SU-DHL-6 (cell line): ENCODE data around the gene MGAT5.

Experiments used
- H2AFZ ChIP-seq: fragments of 200-600 bp; sonication (generic); 2 replicates; pipeline ENCODE4 v1.6.1; 2014; ENCODE audit warnings: low read depth, mild to moderate bottlenecking, moderate library complexity, mixed read lengths, antibody characterized with exemption, low read length; ENCODE audit not compliant: severe bottlenecking
- H3F3A ChIP-seq: fragments of 200-600 bp; shearing (Covaris generic); 2 replicates; pipeline ENCODE4 v1.6.0; 2016; ENCODE audit warnings: antibody characterized with exemption, mild to moderate bottlenecking; ENCODE audit not compliant: insufficient read depth
- H3K27ac ChIP-seq: fragments of 200-600 bp; sonication (generic); 2 replicates; pipeline ENCODE4 v1.5.1; 2016; ENCODE audit warnings: low read depth, mild to moderate bottlenecking, low read length, moderate library complexity, mixed read lengths
- H3K27me3 ChIP-seq: fragments of 200-600 bp; sonication (generic), shearing (Covaris generic); 2 replicates; pipeline ENCODE4 v1.6.0; 2014; ENCODE audit warnings: mild to moderate bottlenecking, low read length
- H3K36me3 ChIP-seq: fragments of 200-600 bp; sonication (generic); 2 replicates; pipeline ENCODE4 v1.6.1; 2014; ENCODE audit warnings: mild to moderate bottlenecking, low read length, mixed read lengths
- H3K4me2 ChIP-seq: fragments of 300-600, 200-600 bp; shearing (Covaris generic), sonication (generic); 2 replicates; pipeline ENCODE4 v1.6.0; 2014; ENCODE audit warnings: low read length, low read depth, mild to moderate bottlenecking; ENCODE audit not compliant: poor library complexity, severe bottlenecking
- H3K4me3 ChIP-seq: fragments of 200-600 bp; sonication (generic); 2 replicates; pipeline ENCODE4 v1.5.1; 2014; ENCODE audit warnings: antibody characterized with exemption, low read length, mild to moderate bottlenecking, mixed read lengths; ENCODE audit not compliant: insufficient read depth, poor library complexity, severe bottlenecking
- H3K79me2 ChIP-seq: fragments of 200-600 bp; sonication (generic); 2 replicates; pipeline ENCODE4 v1.6.1; 2014; ENCODE audit warnings: mild to moderate bottlenecking, low read length, moderate library complexity; ENCODE audit not compliant: insufficient read depth
- H3K9ac ChIP-seq: fragments of 200-600 bp; sonication (generic); 2 replicates; pipeline ENCODE4 v1.7.0; 2014; ENCODE audit warnings: mild to moderate bottlenecking, low read length
- H3K9me2 ChIP-seq: fragments of 200-600 bp; sonication (generic); replicated peaks from 2 replicates; pipeline ENCODE4 v1.6.1; 2014; ENCODE audit warnings: low read length; ENCODE audit not compliant: insufficient read depth
- H3K9me3 ChIP-seq: fragments of 200-600 bp; sonication (generic); 2 replicates; pipeline ENCODE4 v1.6.1; 2014; ENCODE audit warnings: low read length, mixed read lengths; ENCODE audit not compliant: insufficient read depth
- H4K20me1 ChIP-seq: fragments of 200-600 bp; sonication (generic); 2 replicates; pipeline ENCODE4 v1.6.1; 2014; ENCODE audit warnings: low read depth, mild to moderate bottlenecking, antibody characterized with exemption, low read length, moderate library complexity, mixed read lengths
- CTCF ChIP-seq: fragments of 200-600 bp; sonication (generic); IDR thresholded peaks from one replicate; pipeline ENCODE4 v1.5.1; 2017; ENCODE audit warnings: antibody characterized with exemption, mild to moderate bottlenecking, low read length, moderate library complexity; ENCODE audit not compliant: insufficient read depth, poor library complexity, severe bottlenecking
- EZH2phosphoT487 ChIP-seq: fragments of 200-600 bp; sonication (generic), shearing (Covaris generic); conservative IDR thresholded peaks from 2 replicates; pipeline ENCODE4 v1.6.1; 2018; ENCODE audit warnings: mild to moderate bottlenecking, antibody characterized with exemption, low read length, moderate library complexity, mixed read lengths

Gene MGAT5

DNA sequence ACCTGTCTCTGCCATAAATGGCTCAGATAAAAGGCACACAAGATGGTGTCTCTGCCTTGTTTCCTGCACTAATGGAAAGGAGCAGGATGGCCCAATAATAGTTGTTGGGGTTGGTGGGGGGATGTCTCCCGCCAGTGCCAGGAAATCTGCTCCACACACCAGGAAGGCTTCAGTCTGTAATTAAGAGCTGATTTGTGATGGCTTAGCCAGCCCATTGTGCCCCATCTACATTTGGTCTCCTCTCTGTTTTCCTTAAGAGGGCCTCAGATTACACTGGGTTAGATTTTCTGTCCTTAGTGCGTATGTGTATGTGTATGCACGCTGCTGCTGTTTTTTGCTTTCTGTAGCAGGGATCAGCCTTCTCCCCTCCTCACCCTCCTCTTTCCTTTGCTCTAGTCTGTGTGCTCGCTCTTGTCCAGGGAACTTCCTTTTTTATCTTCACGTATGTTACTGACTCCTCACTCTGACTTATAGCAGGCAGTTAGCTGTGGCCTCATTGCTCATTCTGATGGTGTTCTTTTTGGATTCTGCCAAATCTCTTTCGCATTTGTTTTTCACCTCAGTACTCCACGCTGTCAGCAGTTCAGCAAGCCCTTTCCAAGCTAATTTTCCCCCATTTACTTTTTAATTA lies 33.4 kb upstream of the MGAT5 start:
- 0 out of 2 replicates have a peak, but pooled peaks cover 3% of the 10 kb centered on the region for H4K20me1 ChIP-seq
- H3K9me3 ChIP-seq = no peaks in the 10 kb centered on the region
- no peak overlapping the region for H3K9ac ChIP-seq
- H3K9me2 ChIP-seq = no peaks in the 10 kb centered on the region
- H3K79me2 ChIP-seq = peaks cover 1% of the 10 kb centered on the region; the same call in 1 of the 2 replicates
- H3K27me3 ChIP-seq = no peaks in the 10 kb centered on the region
- H3K27ac ChIP-seq = no peak overlapping the region
- H3K4me2 ChIP-seq = no peak overlapping the region
- H2AFZ ChIP-seq = no peak overlapping the region
- H3K4me3 ChIP-seq = no peak overlapping the region
- TF ChIP-seq CTCF (no peak), EZH2phosphoT487 (no peak)
- H3K36me3 ChIP-seq = no peaks in the 10 kb centered on the region
- H3F3A ChIP-seq = peaks cover 15% of the 10 kb centered on the region

- no peaks in the 10 kb centered on the region for H3K36me3 ChIP-seq
- no peak overlapping the region for H3K27ac ChIP-seq
- H3K4me2 ChIP-seq = no peak overlapping the region
- no peaks in the 10 kb centered on the region for H3K27me3 ChIP-seq
- no peaks in the 10 kb centered on the region for H3K9me2 ChIP-seq
- H2AFZ ChIP-seq = no peak overlapping the region
- no peaks in the 10 kb centered on the region for H3K9me3 ChIP-seq
- TF ChIP-seq CTCF (no peak), EZH2phosphoT487 (no peak)
- peaks cover 6% of the 10 kb centered on the region; the same call in 1 of the 2 replicates for H3K79me2 ChIP-seq
- no peaks in the 10 kb centered on the region for H3F3A ChIP-seq
- 0 out of 2 replicates have a peak, but pooled peaks cover 3% of the 10 kb centered on the region for H4K20me1 ChIP-seq
- no peak overlapping the region for H3K4me3 ChIP-seq
- no peak overlapping the region for H3K9ac ChIP-seq
These were observed 29.9 kb upstream of the MGAT5 start for GRCh38 chr2:134224005-134224404.

GRCh38 chr2:134225173-134225572 lies 28.7 kb upstream of the MGAT5 start:
- Histone ChIP-seq H2AFZ (no peak overlapping the region), H3K9ac (no peak overlapping the region), H3K79me2 (peaks cover 9% of the 10 kb centered on the region; the same call in 1 of the 2 replicates), H3K4me3 (no peak overlapping the region), H3F3A (no peaks in the 10 kb centered on the region), H3K27me3 (no peaks in the 10 kb centered on the region), H3K9me3 (no peaks in the 10 kb centered on the region), H4K20me1 (0 out of 2 replicates have a peak, but pooled peaks cover 3% of the 10 kb centered on the region), H3K27ac (no peak overlapping the region), H3K36me3 (no peaks in the 10 kb centered on the region), H3K9me2 (no peaks in the 10 kb centered on the region), H3K4me2 (no peak overlapping the region)
- TF ChIP-seq EZH2phosphoT487 (no peak), CTCF (no peak)
